Hematopoietic multipotent progenitor cell treated with erythropoietin and hydrocortisone succinate and interleukin-3 and kit ligand, for 6 days (in vitro differentiated cells): Measurements from ENCODE around the gene ERFE.
"Not testable (repeated sequence)": the region's sequence is repeated elsewhere in the genome, so short reads cannot be mapped to it uniquely, and the experiment has no call there.

Source experiments
- DNase-seq: peaks from one replicate; pipeline ENCODE4 v3.0.0-alpha.2; 2015

The ERFE gene

DNA sequence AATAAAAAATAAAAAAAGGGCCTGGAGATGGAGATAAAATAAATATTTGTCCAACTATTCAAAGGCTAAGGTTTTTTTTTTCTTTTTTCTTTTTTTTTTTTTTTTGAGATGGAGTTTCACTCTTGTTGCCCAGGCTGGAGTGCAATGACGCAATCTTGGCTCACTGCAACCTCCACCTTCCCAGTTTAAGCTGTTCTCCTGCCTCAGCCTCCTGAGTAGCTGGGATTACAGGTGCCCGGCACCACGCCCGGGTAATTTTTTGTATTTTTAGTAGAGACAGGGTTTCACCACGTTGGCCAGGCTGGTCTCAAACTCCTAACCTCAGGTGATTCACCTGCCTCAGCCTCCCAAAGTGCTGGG lies 12.3 kb downstream of the ERFE start:
- not testable (repeated sequence) for DNase-seq

DNA sequence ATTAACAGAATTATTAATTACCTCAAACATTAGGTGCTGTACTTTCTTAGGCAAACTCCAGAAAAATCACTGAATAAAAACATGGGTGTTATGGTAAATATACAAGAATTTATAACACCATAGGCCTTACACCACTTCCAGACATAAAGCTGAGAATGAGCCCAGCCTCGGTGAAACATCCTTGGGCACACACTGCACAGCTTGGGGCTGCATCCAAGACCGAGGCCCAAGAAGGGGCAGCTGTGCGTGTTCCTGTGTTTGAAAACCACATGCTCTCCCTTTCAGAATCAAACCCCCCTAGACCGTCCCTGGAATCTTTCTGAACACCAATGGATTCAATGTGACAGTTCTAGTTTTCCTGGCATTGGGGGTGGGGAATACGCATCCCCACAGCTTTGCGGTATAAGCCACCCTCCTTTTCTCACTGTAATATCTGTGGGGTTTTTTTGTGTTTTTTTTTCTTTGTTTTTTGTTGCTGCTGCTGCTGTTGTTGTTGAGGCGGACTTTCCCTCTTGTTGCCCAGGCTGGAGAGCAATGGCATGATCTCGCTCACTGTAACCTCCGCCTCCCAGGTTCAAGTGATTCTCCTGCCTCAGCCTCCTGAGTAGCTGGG lies 12.9 kb downstream of the ERFE start:
- DNase-seq, result no peak

DNA sequence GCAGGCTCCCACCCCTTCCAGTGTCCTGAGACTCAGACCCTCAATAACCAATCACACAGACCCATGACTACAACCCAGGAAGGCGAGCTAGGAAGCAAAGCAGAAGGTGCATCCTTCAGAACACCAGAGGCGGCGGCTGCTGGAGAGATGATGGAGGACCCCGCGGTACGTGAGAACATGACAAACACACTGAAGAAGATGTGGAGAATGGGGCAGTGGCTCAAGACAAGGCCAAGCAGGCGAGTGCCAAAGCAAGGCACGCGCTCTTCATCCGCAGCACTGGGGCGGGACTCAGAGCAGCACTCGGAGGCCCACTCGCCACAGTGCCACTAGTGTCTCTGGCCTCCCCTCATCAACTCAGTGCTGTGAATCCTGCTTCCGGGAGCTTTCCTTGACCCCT lies 13.7 kb downstream of the ERFE start:
- no peak for DNase-seq

DNA sequence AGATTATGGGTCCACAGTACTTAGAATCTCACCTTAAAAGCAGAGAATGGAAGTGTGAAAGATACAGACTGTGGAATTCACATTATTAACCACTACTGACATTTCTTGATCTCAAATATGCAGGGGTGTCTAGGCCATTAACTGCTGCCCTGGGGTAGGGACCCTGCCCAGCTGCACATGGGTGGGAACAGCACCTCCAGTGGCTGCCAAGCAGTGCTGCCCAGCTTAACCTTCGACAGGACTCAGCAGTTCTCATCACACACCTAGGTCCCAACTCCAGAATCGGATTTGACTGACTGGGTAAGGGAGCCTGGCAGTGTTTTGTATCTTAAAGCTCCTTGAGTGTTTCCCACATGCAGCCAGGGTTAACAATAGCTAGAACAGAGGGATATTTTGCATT lies 14.9 kb downstream of the ERFE start:
- peak; percentile 44 for DNase-seq

DNA sequence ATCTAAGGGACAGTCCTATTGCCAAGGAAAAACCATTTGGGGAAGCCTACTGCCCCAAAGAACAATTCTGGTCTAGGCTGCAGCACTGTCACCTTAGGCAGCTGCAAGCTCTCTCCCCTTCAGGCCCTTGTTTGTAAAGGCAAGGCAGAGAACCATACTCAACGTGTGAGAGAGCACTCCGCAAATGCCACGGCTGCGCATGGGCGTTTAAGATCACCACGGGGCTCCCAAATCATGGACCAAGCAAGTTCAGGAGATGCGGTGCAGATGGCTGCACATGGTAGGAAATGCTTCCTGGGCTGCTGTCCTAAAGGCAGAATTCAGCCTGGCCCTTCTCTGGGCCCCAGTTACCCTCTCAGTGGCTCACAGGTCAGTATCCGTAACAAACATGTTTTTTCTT lies 15.5 kb downstream of the ERFE start:
- DNase-seq, result no peak

DNA sequence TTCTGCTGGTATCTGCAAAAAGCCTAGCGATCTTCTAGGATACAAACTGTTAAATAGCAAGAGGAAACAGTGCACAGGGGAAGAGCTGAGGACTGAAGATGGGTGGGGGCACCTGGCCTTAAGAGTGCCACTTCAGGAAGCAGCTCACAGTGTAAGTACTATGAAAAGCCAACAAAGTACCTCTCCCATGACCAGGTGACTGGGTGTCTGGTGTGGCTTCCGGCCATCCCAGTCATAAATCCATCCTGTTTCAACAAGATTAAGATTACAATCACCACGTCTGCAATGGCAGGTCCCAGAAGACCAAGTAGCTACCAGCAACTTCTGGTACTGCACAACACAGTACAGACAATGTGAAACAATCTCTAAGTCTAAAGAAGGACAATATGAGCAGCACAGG lies 15.9 kb downstream of the ERFE start:
- DNase-seq, result no peak

DNA sequence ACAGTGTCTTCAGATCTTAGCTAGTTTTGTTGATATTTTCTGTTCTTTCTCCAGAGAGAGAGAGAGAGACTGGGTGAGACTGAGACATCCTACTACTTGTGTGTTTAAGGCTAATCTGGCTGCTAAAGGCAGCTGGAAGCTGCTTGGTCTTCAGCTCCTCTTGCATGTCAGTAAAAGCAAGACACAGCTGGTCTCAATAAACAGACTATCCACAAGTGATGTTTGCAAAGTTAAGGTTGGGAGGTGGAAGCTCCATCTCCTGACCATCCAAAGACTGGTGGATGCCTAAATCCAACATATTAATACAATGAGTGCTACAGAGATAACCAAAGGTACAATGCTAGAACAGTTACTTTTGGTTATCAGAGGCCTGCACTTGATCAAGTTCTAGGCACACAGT lies 17.8 kb downstream of the ERFE start:
- peak; percentile 72 for DNase-seq

DNA sequence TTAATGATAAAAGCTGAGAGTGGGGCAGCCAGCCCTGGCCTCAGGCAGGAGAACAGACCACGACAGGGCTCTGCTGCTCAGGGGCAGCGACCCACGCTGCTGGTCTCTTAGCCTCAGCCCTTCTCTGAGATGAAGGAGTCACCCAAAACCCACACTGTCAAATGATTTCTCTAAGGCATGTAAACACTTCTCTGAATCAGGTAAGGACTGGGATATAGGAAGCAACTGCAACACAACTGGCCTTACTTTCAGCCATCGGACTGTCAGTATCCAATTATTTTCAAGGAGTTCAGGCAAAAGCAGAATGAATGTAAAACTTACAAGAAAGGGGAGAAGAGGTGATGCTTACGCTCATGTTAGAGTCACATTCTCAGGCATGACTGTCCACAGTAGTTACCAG lies 21.8 kb downstream of the ERFE start:
- no peak for DNase-seq

DNA sequence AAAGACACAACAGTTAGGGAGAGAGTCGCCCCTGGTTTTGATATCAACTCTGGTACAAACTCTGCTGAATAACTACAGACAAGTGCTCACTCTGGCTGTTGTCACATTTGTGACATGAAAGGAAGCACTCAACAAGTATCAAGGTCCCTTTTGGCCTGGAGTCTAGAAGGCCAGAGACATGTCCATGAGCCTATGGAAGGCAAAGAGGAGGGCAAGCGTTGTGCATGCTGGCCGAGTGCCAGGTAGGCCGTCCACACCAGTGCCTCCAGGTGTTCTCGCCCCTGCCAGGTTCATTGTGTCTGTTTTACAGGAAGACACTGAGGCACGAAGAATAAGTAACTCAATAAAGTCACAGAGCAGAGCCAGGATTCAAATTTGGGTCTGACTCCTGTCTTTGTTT lies 23.6 kb downstream of the ERFE start:
- DNase-seq, result no peak

DNA sequence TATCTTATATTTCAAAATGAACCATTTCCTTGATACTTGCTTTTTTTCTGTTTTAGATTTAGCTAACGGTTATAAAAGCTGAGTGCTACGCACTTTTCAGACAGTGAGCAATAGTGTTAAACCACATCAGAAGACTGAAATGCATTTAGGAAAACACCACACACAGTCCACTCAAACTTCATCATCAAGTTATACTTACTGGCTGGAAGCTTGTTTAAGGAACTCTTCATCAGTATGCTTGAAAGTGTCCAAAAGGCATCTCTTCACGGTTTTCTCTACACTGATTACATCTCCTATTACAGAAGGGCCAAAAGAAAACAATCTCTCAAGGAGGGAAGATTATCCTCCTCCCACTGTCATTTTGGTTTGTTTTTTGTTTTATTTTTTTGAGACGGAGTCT lies 25.1 kb downstream of the ERFE start:
- DNase-seq, result no peak

DNA sequence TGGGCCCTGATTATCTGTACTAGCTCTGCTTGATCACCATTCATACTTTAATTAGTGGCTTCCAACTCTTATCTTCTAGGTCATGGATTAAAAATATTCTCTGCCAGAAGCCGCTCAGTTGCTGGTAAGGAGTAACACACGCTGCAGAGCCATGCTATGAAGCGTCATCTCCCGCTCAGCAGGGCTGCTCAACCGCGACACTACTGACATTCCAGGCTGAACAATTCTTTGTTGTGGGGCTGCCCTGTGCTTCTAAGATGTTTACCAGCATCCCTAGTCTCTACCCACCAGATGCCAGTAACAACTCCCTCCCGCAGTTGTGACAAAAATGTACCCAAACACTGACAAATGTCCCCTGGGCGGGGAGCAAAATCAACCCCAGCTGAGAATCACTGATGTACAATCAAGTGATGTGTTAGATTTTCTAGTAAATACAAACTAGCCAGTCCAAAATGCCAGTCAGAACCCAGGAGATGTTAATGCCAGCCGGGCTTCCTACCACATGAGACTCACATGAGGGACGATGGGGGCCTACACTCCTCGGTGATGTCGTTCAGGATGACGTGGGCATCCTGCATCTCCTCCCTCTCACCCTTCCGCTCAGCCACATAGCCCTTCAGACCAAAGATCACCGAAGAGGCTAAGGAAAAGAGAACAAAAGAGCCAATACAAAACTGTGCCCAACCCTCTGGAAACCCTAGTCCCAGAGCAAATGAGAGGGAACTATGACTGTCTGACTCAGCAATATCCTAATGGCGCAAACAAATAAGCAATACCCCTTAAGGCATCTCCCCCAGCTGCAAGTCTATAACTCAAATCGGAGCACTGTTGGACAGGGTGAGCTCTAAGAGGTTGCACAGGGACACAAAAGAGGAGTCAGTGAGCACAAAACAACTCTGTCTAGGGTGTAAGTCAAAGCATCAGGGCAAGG lies 29.1 kb downstream of the ERFE start:
- no peak for DNase-seq

DNA sequence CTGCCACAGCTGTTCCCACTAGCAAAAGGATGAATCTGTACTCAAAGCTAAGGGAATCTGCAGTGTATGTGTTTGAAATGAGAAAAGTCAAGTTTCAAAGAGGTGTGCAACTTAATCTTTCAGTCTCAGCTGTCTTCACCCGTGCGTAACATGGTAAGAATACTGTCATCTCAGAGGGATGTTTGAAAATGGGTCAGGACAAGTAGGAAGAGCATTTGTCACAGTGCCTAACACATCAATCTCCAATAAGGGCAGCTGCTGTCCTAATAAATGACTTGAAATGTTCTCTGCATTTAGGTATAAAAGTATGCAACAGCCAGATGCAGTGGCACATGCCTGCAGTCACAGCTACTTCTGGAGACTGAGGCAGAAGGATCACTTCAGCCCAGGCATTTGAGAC lies 31.7 kb downstream of the ERFE start:
- DNase-seq, result no peak

DNA sequence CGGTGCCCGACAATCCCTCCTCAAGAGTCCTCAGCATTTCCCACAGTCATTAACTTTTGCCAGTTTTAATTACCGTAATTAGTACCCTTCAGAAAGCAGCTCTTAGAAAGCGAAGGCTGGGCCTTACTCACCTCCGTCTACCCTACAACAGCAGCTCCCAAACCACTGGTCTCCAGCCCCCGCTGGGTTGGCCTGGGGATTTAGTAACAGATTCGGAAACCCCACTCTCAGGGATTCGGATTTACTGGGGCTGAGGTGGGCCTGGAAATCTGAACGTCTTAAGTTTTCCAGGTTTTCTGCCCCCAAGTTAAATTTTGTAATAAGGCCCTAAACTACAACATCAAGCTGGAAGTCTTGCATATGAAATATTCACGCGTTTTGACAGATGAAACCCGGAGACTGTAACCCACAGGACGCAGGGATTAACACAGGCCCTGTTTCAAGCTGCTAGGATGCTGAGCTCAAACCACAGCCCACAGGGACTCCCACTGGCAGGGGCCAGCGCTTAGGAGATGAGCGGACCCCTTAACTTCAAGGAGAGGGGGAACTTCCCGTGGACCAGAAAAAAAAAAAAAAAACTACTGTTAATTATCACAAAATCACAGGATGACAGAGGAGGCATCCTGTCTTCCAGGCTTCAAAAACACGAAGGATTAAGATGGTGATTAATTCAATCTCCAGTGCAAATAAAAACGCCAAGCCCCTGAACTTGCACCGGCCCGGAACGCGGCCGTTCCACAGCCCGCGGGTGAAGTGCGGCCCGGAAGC lies 43.7 kb downstream of the ERFE start:
- peak; percentile 35 for DNase-seq

DNA sequence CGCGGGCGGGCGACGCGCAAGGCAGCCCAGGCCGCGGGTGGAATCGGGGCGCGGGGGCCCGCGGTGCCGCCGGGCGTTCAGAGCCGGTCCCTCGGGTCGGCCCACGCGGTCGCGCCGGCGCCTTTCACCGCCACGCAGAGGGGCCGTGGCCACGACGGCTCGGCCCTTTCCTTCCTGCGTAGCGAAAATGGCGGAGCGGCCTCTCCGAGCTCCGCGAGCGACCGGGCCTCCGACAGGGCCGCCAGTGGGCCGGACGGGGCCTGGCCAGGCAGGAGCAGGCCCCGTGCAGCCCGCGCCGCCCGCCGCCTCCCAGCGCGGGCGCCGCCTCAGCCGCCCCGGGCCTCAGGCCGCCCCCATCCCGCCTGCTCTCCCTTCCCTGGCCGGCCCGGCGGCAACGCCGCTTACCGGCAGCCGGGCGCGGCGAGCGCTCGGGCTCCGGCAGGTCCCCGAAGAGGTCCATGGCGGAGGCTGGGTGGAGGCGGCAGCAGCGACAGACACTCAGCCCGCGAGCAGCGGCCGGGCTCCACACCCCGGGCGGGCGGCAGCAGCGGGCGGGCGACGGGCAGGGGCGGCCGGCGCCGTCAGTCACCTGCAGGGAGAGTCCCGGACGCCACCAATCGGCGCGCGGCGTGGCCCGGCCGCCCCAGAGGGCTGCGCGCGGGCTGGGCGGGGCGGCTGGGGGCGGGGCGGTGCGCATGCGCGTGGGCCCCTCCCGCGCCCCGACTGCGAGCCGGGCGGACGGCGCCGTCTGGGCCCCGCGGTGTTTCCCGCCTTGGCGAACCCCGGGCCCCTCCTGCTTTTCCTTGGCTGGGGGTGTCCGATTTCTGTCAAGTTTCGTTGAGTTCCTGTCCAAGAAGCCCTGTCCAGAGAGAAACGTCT lies 44.6 kb downstream of the ERFE start, which contains the start of gene ILKAP:
ILKAP (minus strand) TSS at position 602 of the 879 bp plus-strand sequence; CDS start at position 460, 142 bp downstream.
- peak; percentile 93 for DNase-seq

DNA sequence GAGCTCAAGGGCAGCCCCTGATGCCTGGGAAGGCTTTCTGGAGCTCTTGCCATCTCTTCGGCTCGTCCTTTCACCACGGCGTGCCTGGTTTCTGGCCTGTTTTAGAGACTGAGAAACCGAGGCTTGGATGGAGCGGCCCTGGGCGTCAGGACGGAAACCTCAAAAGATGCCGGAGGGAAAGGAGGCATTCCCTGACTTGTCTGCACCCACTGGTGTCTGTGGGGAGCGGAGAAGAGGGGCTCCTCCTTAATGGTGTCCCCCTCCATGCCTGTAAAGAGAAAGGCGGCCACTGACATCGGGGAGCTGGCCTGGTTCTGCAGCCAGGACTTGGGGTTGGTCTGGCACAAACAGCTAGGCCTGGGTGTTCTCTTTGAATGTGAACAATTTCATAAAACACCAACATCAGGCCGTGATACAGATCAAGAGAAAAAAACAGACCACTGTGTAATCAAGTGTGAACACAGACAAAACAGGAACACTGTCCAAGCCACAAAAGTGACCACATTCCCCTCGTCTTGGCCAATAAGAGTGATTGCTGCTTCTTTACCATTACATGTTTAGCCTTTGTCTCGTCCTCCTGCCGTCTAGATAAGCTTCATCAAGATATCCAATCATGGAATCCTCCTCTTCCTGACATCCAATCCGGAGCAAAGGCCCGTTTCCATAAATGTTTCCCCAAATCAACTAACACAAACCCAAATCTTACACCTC lies 45.4 kb downstream of the ERFE start:
- peak; percentile 92 for DNase-seq

DNA sequence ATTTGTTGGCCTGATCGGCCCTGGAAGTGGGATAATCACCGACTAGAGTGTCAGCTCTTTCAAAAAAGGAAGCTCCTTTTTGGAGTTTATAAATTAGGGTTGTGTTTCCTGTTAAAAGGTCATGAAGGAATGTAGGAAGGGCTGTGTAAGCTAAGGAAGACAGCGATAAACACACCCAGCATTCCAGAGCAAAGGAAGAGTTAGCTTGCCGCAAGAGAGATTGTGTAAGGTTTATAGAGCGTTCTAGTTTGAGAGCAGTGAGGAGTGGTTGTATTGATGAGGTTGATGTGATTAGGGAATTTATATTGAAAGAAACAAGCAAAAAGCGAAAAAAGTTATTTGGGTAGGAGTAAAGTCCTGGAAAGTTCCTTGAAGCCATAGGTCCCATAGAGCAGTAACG lies 48.2 kb downstream of the ERFE start:
- DNase-seq, result no peak

DNA sequence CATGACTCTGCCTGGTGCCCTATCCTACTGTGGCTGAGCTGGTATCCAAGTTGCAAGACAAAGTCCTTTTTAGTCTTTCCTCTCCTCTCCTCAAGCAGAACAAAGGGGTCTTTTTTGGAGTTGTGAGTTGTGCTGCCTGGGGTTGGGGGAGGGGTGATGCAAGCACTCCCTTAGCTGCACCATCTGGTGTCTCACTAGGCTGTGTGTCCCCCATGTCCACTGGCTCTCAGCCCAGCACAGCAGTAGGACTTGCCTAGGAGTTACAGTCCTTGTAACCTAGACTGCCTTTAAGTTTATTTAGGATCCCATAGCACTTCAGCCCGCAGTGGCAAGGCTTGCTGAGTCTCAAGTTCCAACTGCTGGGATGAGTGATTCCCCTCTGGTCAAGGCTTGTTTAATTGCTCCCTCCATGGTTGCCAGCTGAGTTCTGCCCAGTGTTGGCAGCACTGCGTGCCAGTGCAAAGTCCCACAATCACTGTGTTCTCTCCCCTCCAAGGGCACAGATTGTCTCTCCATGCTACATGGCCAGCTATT lies 57.9 kb downstream of the ERFE start:
- no peak for DNase-seq
